ENCODE results near the gene ZNF814.

DNA sequence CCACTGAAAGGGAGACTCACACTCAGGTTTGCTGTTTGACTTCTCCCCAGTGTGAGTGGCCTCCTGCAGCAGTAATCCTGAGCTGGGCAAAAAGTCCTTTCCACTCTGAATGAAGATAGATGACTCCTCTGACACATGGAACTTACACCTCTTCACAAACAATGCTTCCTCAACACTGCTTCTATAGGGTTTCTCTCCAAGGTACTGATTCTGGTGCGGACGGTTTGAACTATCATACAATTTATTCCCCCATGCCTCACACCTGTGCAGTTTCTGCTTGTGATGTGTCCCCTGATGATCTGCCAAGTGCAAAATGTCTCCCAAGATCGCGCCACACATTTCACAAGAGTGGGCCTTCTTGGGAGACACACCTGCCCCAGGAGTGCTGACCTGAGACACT lies 38.8 kb upstream of the ZNF814 start:
- TF ChIP-seq, protein P1, sequence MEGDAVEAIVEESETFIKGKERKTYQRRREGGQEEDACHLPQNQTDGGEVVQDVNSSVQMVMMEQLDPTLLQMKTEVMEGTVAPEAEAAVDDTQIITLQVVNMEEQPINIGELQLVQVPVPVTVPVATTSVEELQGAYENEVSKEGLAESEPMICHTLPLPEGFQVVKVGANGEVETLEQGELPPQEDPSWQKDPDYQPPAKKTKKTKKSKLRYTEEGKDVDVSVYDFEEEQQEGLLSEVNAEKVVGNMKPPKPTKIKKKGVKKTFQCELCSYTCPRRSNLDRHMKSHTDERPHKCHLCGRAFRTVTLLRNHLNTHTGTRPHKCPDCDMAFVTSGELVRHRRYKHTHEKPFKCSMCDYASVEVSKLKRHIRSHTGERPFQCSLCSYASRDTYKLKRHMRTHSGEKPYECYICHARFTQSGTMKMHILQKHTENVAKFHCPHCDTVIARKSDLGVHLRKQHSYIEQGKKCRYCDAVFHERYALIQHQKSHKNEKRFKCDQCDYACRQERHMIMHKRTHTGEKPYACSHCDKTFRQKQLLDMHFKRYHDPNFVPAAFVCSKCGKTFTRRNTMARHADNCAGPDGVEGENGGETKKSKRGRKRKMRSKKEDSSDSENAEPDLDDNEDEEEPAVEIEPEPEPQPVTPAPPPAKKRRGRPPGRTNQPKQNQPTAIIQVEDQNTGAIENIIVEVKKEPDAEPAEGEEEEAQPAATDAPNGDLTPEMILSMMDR (IDR thresholded peaks at IDR 0.05): no peak
- no peak for TF ChIP-seq POLR2A (IDR thresholded peaks at IDR 0.05; ENCODE audit: low read depth)
